GM12878 (cell line): ENCODE results near the gene PDXP. TPM values are rescaled to one million over a fixed set of nuclear protein-coding genes. Genes with fewer than 3 reads are reported as not detected.

Experiments used
- CBFB ChIP-seq: IDR thresholded peaks from 2 replicates; pipeline ENCODE4 v1.6.1; 2016; ENCODE audit warnings: antibody characterized with exemption, low read depth
- FOS ChIP-seq: IDR thresholded peaks from 3 replicates; pipeline ENCODE4 v1.6.1; 2011; ENCODE audit warnings: borderline replicate concordance; ENCODE audit not compliant: insufficient read length; ENCODE audit errors: extremely low read depth
- MTA3 ChIP-seq: IDR thresholded peaks from 2 replicates; pipeline ENCODE4 v1.6.1; 2012; ENCODE audit warnings: low read length, inconsistent platforms, borderline replicate concordance
- NR2F1 ChIP-seq: fragments of 450-650 bp; conservative IDR thresholded peaks from 2 replicates; pipeline ENCODE4 v1.6.1; 2017; ENCODE audit warnings: mild to moderate bottlenecking
- POLR2AphosphoS5 ChIP-seq: IDR thresholded peaks from 2 replicates; pipeline ENCODE4 v1.6.1; 2011; ENCODE audit warnings: mild to moderate bottlenecking, low read length, inconsistent platforms
- ZNF207 ChIP-seq: fragments of 450-650 bp; IDR thresholded peaks from 2 replicates; pipeline ENCODE4 v1.6.1; 2014; ENCODE audit warnings: antibody characterized with exemption, mild to moderate bottlenecking, borderline replicate concordance
- ZNF217 ChIP-seq: fragments of 450-650 bp; IDR thresholded peaks from 2 replicates; pipeline ENCODE4 v1.6.1; 2017; ENCODE audit warnings: antibody characterized with exemption, mild to moderate bottlenecking
- ZNF24 ChIP-seq: fragments of 450-650 bp; IDR thresholded peaks from 2 replicates; pipeline ENCODE4 v1.6.1; 2017; ENCODE audit warnings: antibody characterized with exemption, mild to moderate bottlenecking
- polyA plus RNA-seq, 11 experiments: library from polyadenylated mRNA; depleted of rRNA in 4 of 11; unstranded in 6 of 11; stranded (reverse) in 5 of 11; fragments of >200 nt; fragmentation: Nextera tagmentation in 4 of 11; fragmentation: Illumina TruSeq in 1 of 11; extraction: Ambion mirVana in 4 of 11; extraction: Trizol in 1 of 11; gene quantifications; 1 replicate in 1 of 11; 2 replicates in 10 of 11; pipeline versions ENCODE4 v1.2.1 to v1.2.3, GENCODE V29; 2011 to 2016; ENCODE audit warnings: inconsistent platforms in 2 of 11, missing spikeins in 2 of 11, low read depth in 1 of 11
- total RNA-seq, 4 experiments: library from RNA; depleted of rRNA in 3 of 4; stranded (reverse); fragments of >200 nt in 3 of 4; fragmentation: Illumina TruSeq in 1 of 4; extraction: Trizol in 1 of 4; gene quantifications; 2 replicates each; pipeline versions ENCODE4 v1.2.1 to v1.2.3, GENCODE V29; 2013 to 2021
- TF ChIP-seq, protein P1 (sequence below): IDR thresholded peaks from 2 replicates; pipeline ENCODE4 v1.6.1; 2011; ENCODE audit warnings: borderline replicate concordance, low read depth, mild to moderate bottlenecking, moderate library complexity, low read length; ENCODE audit not compliant: insufficient read depth, poor library complexity, severe bottlenecking
- TF ChIP-seq, protein P2 (sequence below): IDR thresholded peaks from 2 replicates; pipeline ENCODE4 v1.6.1; 2012; ENCODE audit warnings: low read depth, low read length, improper control_type of control experiment
- TF ChIP-seq, protein P3 (sequence below): IDR thresholded peaks from 2 replicates; pipeline ENCODE4 v1.6.1; 2011; ENCODE audit warnings: borderline replicate concordance, low read depth, mild to moderate bottlenecking, moderate library complexity, mixed read lengths, low read length; ENCODE audit not compliant: insufficient read depth; ENCODE audit errors: extremely low read length
- TF ChIP-seq, protein P4 (sequence below): fragments of 450-650 bp; formaldehyde crosslinking; IDR thresholded peaks from 2 replicates; pipeline ENCODE4 v1.4.0; 2020; ENCODE audit warnings: mild to moderate bottlenecking, moderate library complexity
- TF ChIP-seq, protein P5 (sequence below): fragments of 450-650 bp; IDR thresholded peaks from 2 replicates; pipeline ENCODE4 v1.6.1; 2018; ENCODE audit warnings: mild to moderate bottlenecking, low read depth, moderate library complexity; ENCODE audit not compliant: partially characterized antibody
- TF ChIP-seq, protein P6 (sequence below): IDR thresholded peaks from 2 replicates; pipeline ENCODE4 v1.6.1; 2012; ENCODE audit warnings: low read length, inconsistent platforms

Gene PDXP
- total and polyA plus RNA-seq, 10 of the 15 experiments (the other 5 are each of a cell fraction or from before 2014, with no cell fraction given): 4.4 to 56.7 (median 34.6) TPM

DNA sequence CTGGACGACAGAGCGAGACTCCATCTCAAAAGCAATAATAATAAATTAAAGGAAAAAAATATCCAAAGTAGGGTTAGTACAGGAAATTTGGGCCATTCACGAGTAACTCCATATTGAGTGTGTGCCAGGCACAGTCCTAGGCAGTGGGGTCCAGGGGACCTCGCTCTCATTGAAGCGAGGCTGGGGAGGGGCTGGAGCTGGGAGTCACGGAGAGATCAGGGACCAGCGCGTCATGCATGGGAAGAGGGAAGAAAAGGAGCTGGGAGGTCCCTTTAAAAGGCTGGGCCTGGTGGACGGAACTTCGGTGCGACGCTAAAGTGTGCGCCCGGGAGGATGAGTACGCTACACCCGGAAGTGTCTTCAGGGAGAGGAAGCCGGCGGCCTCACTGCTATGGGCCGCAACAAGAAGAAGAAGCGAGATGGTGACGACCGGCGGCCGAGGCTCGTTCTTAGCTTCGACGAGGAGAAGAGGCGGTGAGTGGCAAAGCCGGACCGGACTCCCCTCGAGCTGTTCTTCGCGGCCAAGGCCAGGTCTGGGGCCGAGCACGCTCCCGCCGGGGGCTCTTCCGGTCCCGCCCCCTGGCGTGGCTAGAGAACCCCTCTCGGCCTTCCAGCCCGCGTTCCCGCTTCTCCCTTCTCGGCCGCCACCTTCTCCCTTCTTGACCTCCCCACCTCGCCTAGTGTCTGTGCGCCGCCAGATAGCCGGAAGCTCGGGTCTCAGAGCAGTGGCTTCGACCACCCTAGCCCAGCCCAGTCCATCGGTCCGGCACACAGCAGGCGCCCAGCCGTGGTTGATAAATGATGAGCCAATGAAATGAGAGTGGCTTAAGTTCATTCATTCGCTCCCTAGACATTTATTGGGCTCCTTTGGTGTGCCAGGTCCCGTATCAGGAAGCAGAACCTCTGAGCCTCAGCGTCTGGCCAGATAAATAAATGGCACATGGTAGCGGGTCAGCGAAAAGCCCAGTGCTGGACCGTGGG is 27.8 kb downstream of the PDXP start, which contains the start of gene NOL12 (continued):
- TF ChIP-seq, protein P1, sequence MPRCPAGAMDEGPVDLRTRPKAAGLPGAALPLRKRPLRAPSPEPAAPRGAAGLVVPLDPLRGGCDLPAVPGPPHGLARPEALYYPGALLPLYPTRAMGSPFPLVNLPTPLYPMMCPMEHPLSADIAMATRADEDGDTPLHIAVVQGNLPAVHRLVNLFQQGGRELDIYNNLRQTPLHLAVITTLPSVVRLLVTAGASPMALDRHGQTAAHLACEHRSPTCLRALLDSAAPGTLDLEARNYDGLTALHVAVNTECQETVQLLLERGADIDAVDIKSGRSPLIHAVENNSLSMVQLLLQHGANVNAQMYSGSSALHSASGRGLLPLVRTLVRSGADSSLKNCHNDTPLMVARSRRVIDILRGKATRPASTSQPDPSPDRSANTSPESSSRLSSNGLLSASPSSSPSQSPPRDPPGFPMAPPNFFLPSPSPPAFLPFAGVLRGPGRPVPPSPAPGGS: no peak
- no peak for TF ChIP-seq MTA3
- TF ChIP-seq, protein P2, sequence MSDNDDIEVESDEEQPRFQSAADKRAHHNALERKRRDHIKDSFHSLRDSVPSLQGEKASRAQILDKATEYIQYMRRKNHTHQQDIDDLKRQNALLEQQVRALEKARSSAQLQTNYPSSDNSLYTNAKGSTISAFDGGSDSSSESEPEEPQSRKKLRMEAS: peak; percentile 60; the same call in 1 of the 2 replicates
- TF ChIP-seq, protein P3, sequence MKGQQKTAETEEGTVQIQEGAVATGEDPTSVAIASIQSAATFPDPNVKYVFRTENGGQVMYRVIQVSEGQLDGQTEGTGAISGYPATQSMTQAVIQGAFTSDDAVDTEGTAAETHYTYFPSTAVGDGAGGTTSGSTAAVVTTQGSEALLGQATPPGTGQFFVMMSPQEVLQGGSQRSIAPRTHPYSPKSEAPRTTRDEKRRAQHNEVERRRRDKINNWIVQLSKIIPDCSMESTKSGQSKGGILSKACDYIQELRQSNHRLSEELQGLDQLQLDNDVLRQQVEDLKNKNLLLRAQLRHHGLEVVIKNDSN: no peak
- peak; percentile 54 for TF ChIP-seq ZNF24
- TF ChIP-seq NR2F1: peak; percentile 61; the same call in 1 of the 2 replicates
- TF ChIP-seq, protein P4, sequence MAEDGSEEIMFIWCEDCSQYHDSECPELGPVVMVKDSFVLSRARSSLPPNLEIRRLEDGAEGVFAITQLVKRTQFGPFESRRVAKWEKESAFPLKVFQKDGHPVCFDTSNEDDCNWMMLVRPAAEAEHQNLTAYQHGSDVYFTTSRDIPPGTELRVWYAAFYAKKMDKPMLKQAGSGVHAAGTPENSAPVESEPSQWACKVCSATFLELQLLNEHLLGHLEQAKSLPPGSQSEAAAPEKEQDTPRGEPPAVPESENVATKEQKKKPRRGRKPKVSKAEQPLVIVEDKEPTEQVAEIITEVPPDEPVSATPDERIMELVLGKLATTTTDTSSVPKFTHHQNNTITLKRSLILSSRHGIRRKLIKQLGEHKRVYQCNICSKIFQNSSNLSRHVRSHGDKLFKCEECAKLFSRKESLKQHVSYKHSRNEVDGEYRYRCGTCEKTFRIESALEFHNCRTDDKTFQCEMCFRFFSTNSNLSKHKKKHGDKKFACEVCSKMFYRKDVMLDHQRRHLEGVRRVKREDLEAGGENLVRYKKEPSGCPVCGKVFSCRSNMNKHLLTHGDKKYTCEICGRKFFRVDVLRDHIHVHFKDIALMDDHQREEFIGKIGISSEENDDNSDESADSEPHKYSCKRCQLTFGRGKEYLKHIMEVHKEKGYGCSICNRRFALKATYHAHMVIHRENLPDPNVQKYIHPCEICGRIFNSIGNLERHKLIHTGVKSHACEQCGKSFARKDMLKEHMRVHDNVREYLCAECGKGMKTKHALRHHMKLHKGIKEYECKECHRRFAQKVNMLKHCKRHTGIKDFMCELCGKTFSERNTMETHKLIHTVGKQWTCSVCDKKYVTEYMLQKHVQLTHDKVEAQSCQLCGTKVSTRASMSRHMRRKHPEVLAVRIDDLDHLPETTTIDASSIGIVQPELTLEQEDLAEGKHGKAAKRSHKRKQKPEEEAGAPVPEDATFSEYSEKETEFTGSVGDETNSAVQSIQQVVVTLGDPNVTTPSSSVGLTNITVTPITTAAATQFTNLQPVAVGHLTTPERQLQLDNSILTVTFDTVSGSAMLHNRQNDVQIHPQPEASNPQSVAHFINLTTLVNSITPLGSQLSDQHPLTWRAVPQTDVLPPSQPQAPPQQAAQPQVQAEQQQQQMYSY (CRISPR knock-in tag): no peak
- no peak for TF ChIP-seq FOS
- peak; percentile 42; the same call in 1 of the 2 replicates for TF ChIP-seq CBFB
- peak; percentile 87 for TF ChIP-seq POLR2AphosphoS5
- TF ChIP-seq ZNF207: peak; percentile 95
- TF ChIP-seq, protein P5, sequence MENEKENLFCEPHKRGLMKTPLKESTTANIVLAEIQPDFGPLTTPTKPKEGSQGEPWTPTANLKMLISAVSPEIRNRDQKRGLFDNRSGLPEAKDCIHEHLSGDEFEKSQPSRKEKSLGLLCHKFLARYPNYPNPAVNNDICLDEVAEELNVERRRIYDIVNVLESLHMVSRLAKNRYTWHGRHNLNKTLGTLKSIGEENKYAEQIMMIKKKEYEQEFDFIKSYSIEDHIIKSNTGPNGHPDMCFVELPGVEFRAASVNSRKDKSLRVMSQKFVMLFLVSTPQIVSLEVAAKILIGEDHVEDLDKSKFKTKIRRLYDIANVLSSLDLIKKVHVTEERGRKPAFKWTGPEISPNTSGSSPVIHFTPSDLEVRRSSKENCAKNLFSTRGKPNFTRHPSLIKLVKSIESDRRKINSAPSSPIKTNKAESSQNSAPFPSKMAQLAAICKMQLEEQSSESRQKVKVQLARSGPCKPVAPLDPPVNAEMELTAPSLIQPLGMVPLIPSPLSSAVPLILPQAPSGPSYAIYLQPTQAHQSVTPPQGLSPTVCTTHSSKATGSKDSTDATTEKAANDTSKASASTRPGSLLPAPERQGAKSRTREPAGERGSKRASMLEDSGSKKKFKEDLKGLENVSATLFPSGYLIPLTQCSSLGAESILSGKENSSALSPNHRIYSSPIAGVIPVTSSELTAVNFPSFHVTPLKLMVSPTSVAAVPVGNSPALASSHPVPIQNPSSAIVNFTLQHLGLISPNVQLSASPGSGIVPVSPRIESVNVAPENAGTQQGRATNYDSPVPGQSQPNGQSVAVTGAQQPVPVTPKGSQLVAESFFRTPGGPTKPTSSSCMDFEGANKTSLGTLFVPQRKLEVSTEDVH: peak; percentile 92
- TF ChIP-seq, protein P6, sequence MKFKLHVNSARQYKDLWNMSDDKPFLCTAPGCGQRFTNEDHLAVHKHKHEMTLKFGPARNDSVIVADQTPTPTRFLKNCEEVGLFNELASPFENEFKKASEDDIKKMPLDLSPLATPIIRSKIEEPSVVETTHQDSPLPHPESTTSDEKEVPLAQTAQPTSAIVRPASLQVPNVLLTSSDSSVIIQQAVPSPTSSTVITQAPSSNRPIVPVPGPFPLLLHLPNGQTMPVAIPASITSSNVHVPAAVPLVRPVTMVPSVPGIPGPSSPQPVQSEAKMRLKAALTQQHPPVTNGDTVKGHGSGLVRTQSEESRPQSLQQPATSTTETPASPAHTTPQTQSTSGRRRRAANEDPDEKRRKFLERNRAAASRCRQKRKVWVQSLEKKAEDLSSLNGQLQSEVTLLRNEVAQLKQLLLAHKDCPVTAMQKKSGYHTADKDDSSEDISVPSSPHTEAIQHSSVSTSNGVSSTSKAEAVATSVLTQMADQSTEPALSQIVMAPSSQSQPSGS: no peak
- no peak for TF ChIP-seq ZNF217
